GM12873 (cell line): ENCODE measurements around the gene DIS3.

Experiments
- CTCF ChIP-seq: IDR thresholded peaks from 2 replicates; pipeline ENCODE4 v1.5.1; 2012; ENCODE audit warnings: low read depth, mild to moderate bottlenecking, moderate library complexity, low read length, control low read depth; ENCODE audit not compliant: insufficient read depth; ENCODE audit errors: missing control alignments

DIS3 gene

GRCh38 chr13:72781451-72782439, at the start of gene DIS3, which contains the start of gene PIBF1:
Gene DIS3, minus strand, starts transcription at chr13:72781900. Its CDS starts 68 bp downstream, at chr13:72781832.
Gene PIBF1, plus strand, starts transcription at chr13:72782133. Its CDS starts 1,337 bp downstream, at chr13:72783470.
- peak; percentile 13 for TF ChIP-seq CTCF

- TF ChIP-seq CTCF: no peak
Measured at GRCh38 chr13:72823724-72824123, 42.0 kb upstream of the DIS3 start.

GRCh38 chr13:72823081-72823480, 41.4 kb upstream of the DIS3 start:
- no peak for TF ChIP-seq CTCF

GRCh38 chr13:72820898-72821279, 39.2 kb upstream of the DIS3 start:
- no peak for TF ChIP-seq CTCF

GRCh38 chr13:72820156-72820897, 38.6 kb upstream of the DIS3 start:
- TF ChIP-seq CTCF: no peak

GRCh38 chr13:72808917-72809500, 27.3 kb upstream of the DIS3 start:
- TF ChIP-seq CTCF: peak; percentile 31
